Neuronal stem cell (in vitro differentiated cells): ENCODE data around the gene STXBP6.

Experiments
- DNase-seq: peaks from one replicate; pipeline ENCODE4 v3.0.0-alpha.2; 2013; ENCODE audit warnings: low spot score
- H2AFZ ChIP-seq: one replicate; pipeline ENCODE4 v1.6.1; 2013; ENCODE audit warnings: mild to moderate bottlenecking, low read length, inconsistent platforms
- H2AK5ac ChIP-seq: 2 replicates; pipeline ENCODE4 v1.6.1; 2013; ENCODE audit warnings: low read depth, mild to moderate bottlenecking, inconsistent platforms, low read length, moderate library complexity, mixed read lengths
- H2BK120ac ChIP-seq: 2 replicates; pipeline ENCODE4 v1.6.1; 2013; ENCODE audit warnings: low read depth, mild to moderate bottlenecking, inconsistent platforms, low read length, moderate library complexity, mixed read lengths
- H2BK12ac ChIP-seq: one replicate; pipeline ENCODE4 v1.6.1; 2013; ENCODE audit warnings: low read length, inconsistent platforms
- H2BK15ac ChIP-seq: 2 replicates; pipeline ENCODE4 v1.6.1; 2013; ENCODE audit warnings: mild to moderate bottlenecking, low read length, inconsistent platforms, mixed read lengths
- H2BK5ac ChIP-seq: one replicate; pipeline ENCODE4 v1.6.1; 2013; ENCODE audit warnings: inconsistent platforms, mild to moderate bottlenecking, low read length, moderate library complexity
- H3K14ac ChIP-seq: one replicate; pipeline ENCODE4 v1.6.1; 2013; ENCODE audit warnings: low read length, inconsistent platforms
- H3K18ac ChIP-seq: 2 replicates; pipeline ENCODE4 v1.6.1; 2013; ENCODE audit warnings: low read length, inconsistent platforms
- H3K23ac ChIP-seq: 2 replicates; pipeline ENCODE4 v1.6.1; 2013; ENCODE audit warnings: low read depth, mild to moderate bottlenecking, mixed read lengths, low read length, inconsistent platforms; ENCODE audit not compliant: poor library complexity
- H3K27ac ChIP-seq: replicated peaks from 3 replicates; pipeline ENCODE4 v1.5.1; 2013; ENCODE audit warnings: low read length, inconsistent platforms
- H3K27me3 ChIP-seq, 3 experiments: 2 replicates each; pipeline ENCODE4 v1.6.1; 2013; ENCODE audit warnings: low read length in 3 of 3, mild to moderate bottlenecking in 2 of 3, inconsistent platforms in 1 of 3, low read depth in 1 of 3, mixed read lengths in 1 of 3, moderate library complexity in 1 of 3; ENCODE audit not compliant: control insufficient read depth in 3 of 3, insufficient read depth in 3 of 3
- H3K36me3 ChIP-seq, 2 donors: replicated peaks in 1 of 2; 2 replicates each; pipeline ENCODE4 v1.6.1; 2013; ENCODE audit warnings: low read length in 2 of 2; ENCODE audit not compliant: control insufficient read depth in 2 of 2, insufficient read depth in 2 of 2
- H3K4ac ChIP-seq: 2 replicates; pipeline ENCODE4 v1.6.1; 2013; ENCODE audit warnings: inconsistent platforms, mild to moderate bottlenecking, low read length, moderate library complexity
- H3K4me1 ChIP-seq, 2 donors: 1 replicate in 1 of 2; 2 replicates in 1 of 2; pipeline ENCODE4 v1.6.1; 2013; ENCODE audit warnings: low read length in 2 of 2, low read depth in 1 of 2; ENCODE audit not compliant: control insufficient read depth in 2 of 2, insufficient read depth in 1 of 2
- H3K4me2 ChIP-seq: one replicate; pipeline ENCODE4 v1.6.1; 2013; ENCODE audit warnings: mild to moderate bottlenecking, low read length, inconsistent platforms; ENCODE audit not compliant: insufficient read depth, poor library complexity, severe bottlenecking
- H3K4me3 ChIP-seq, 2 donors: 2 replicates each; pipeline ENCODE4 v1.5.1; 2013; ENCODE audit warnings: low read length in 2 of 2, mild to moderate bottlenecking in 2 of 2, inconsistent platforms in 1 of 2, moderate library complexity in 1 of 2
- H3K79me1 ChIP-seq: one replicate; pipeline ENCODE4 v1.6.1; 2013; ENCODE audit warnings: low read depth, mild to moderate bottlenecking, inconsistent platforms, low read length, moderate library complexity
- H3K9ac ChIP-seq: one replicate; pipeline ENCODE4 v1.6.1; 2013; ENCODE audit warnings: mild to moderate bottlenecking, low read depth, low read length, inconsistent platforms; ENCODE audit not compliant: poor library complexity
- H3K9me3 ChIP-seq, 2 donors: replicated peaks in 1 of 2; 2 replicates each; pipeline versions ENCODE3 to v1.6.1; 2013; ENCODE audit warnings: low read length in 2 of 2, mild to moderate bottlenecking in 2 of 2, inconsistent platforms in 1 of 2, low read depth in 1 of 2, mixed read lengths in 1 of 2, moderate library complexity in 1 of 2; ENCODE audit not compliant: control insufficient read depth in 2 of 2, insufficient read depth in 1 of 2
- H4K8ac ChIP-seq: one replicate; pipeline ENCODE4 v1.6.1; 2013; ENCODE audit warnings: low read depth, mild to moderate bottlenecking, inconsistent platforms, low read length, moderate library complexity
- H4K91ac ChIP-seq: one replicate; pipeline ENCODE4 v1.6.1; 2013; ENCODE audit warnings: low read length, low read depth, mild to moderate bottlenecking, inconsistent platforms; ENCODE audit not compliant: poor library complexity
- WGBS, 2 donors: extraction: QIAGEN DNeasy Blood & Tissue Kit; methylation state at CpG; one replicate each; pipeline ENCODE4 v1.1.7; 2013; ENCODE audit warnings: missing lambda C conversion rate in 2 of 2, mixed read lengths in 1 of 2; ENCODE audit not compliant: insufficient read length in 2 of 2, insufficient replicate concordance in 1 of 2; ENCODE audit errors: extremely low coverage in 2 of 2; 5-methylcytosine and 5-hydroxymethylcytosine counted together

STXBP6 gene

GRCh38 chr14:24895243-24895583 is 154.7 kb downstream of the STXBP6 start:
- Histone ChIP-seq H3K4ac (no peak overlapping the region), H3K9ac (no peak overlapping the region), H2BK12ac (no peak overlapping the region), H2AK5ac (no peak overlapping the region), H3K9me3 (peaks cover 0 to 4% of the 10 kb centered on the region in 2 donors), H4K8ac (no peak overlapping the region), H3K4me1 (peaks cover 0 to 4% of the 10 kb centered on the region in 2 donors), H2BK15ac (no peak overlapping the region), H3K27me3 (no peaks in the 10 kb centered on the region), H3K18ac (no peak overlapping the region), H3K4me3 (no peak overlapping the region), H3K14ac (no peak overlapping the region), H4K91ac (no peak overlapping the region), H2BK120ac (no peak overlapping the region), H3K4me2 (no peak overlapping the region), H2AFZ (no peak overlapping the region), H3K23ac (no peak overlapping the region), H3K27ac (no peak overlapping the region), H3K79me1 (no peaks in the 10 kb centered on the region), H3K36me3 (no peaks in the 10 kb centered on the region), H2BK5ac (no peak overlapping the region)
- no peak for DNase-seq
- WGBS, 2 donors, result no CpG with 5 or more reads among the region's 4 CpGs

- WGBS, 2 donors, result no CpG with 5 or more reads among the region's 5 CpGs
- no peak overlapping the region for H3K4me3 ChIP-seq
- no peak overlapping the region for H2BK12ac ChIP-seq
- peaks cover 0 to 7% of the 10 kb centered on the region in 2 donors for H3K9me3 ChIP-seq
- no peaks in the 10 kb centered on the region for H3K36me3 ChIP-seq
- no peak overlapping the region for H2AFZ ChIP-seq
- DNase-seq, result no peak
- H2BK15ac ChIP-seq, result no peak overlapping the region
- no peak overlapping the region for H3K14ac ChIP-seq
- H3K23ac ChIP-seq, result no peak overlapping the region
- no peaks in the 10 kb centered on the region for H3K27me3 ChIP-seq
- H4K91ac ChIP-seq, result no peak overlapping the region
- H3K18ac ChIP-seq, result no peak overlapping the region
- no peak overlapping the region for H3K4ac ChIP-seq
- peaks cover 0 to 4% of the 10 kb centered on the region in 2 donors for H3K4me1 ChIP-seq
- H4K8ac ChIP-seq, result no peak overlapping the region
- no peak overlapping the region for H2AK5ac ChIP-seq
- H3K79me1 ChIP-seq, result no peaks in the 10 kb centered on the region
- no peak overlapping the region for H3K4me2 ChIP-seq
- no peak overlapping the region for H2BK5ac ChIP-seq
- H3K9ac ChIP-seq, result no peak overlapping the region
- no peak overlapping the region for H2BK120ac ChIP-seq
- H3K27ac ChIP-seq, result no peak overlapping the region
Observed at GRCh38 chr14:24894583-24895242, 155.2 kb downstream of the STXBP6 start.

GRCh38 chr14:24892497-24893051 is 157.4 kb downstream of the STXBP6 start:
- no peak for DNase-seq
- Histone ChIP-seq H2BK5ac (no peak overlapping the region), H3K4ac (no peak overlapping the region), H2BK15ac (peak overlapping the region; percentile 19), H3K36me3 (no peaks in the 10 kb centered on the region), H3K4me3 (no peak overlapping the region), H2AFZ (no peak overlapping the region), H3K27me3 (no peaks in the 10 kb centered on the region), H2BK120ac (peak overlapping the region; percentile 42), H3K79me1 (no peaks in the 10 kb centered on the region), H3K9me3 (peaks cover 0 to 5% of the 10 kb centered on the region in 2 donors), H4K91ac (no peak overlapping the region), H2AK5ac (no peak overlapping the region), H3K9ac (no peak overlapping the region), H3K4me1 (peaks cover 0 to 4% of the 10 kb centered on the region in 2 donors), H3K23ac (no peak overlapping the region), H3K4me2 (no peak overlapping the region), H3K18ac (peak overlapping the region; percentile 60), H2BK12ac (no peak overlapping the region), H4K8ac (peak overlapping the region; percentile 74), H3K27ac (no peak overlapping the region), H3K14ac (no peak overlapping the region)
- WGBS, 2 donors, result no CpG with 5 or more reads among the region's 6 CpGs

- no peak overlapping the region for H2AK5ac ChIP-seq
- H3K27ac ChIP-seq, result no peak overlapping the region
- H2BK15ac ChIP-seq, result no peak overlapping the region
- H4K91ac ChIP-seq, result no peak overlapping the region
- no peak overlapping the region for H2BK12ac ChIP-seq
- H3K4me1 ChIP-seq, result peaks cover 0 to 4% of the 10 kb centered on the region in 2 donors
- H3K9ac ChIP-seq, result no peak overlapping the region
- H3K14ac ChIP-seq, result no peak overlapping the region
- H3K4ac ChIP-seq, result no peak overlapping the region
- H3K36me3 ChIP-seq, result no peaks in the 10 kb centered on the region
- H3K79me1 ChIP-seq, result no peaks in the 10 kb centered on the region
- no peak overlapping the region for H3K23ac ChIP-seq
- no peak overlapping the region for H3K4me3 ChIP-seq
- peaks cover 0 to 5% of the 10 kb centered on the region in 2 donors for H3K9me3 ChIP-seq
- no peak overlapping the region for H2AFZ ChIP-seq
- WGBS, 2 donors, result no CpG with 5 or more reads among the region's 1 CpG
- H4K8ac ChIP-seq, result no peak overlapping the region
- H3K27me3 ChIP-seq, result no peaks in the 10 kb centered on the region
- no peak for DNase-seq
- H2BK120ac ChIP-seq, result no peak overlapping the region
- no peak overlapping the region for H3K18ac ChIP-seq
- no peak overlapping the region for H3K4me2 ChIP-seq
- no peak overlapping the region for H2BK5ac ChIP-seq
Observed at GRCh38 chr14:24891987-24892496, 157.9 kb downstream of the STXBP6 start.
